ENCODE results near the gene PRSS27. TPM values are rescaled to one million over a fixed set of nuclear protein-coding genes. Genes with fewer than 3 reads are reported as not detected.

PRSS27 gene
- polyA plus RNA-seq, 1 donor (not counting 4 experiments of a cell fraction or from before 2014, with no cell fraction given): 0.20 TPM

- Histone ChIP-seq H3K9me3 (ENCODE audit: control insufficient read depth, low read depth, low read length) (no peaks in the 10 kb centered on the region), H3K4me1 (ENCODE audit: control insufficient read depth, extremely low read depth, insufficient read depth, low read length) (no peaks in the 10 kb centered on the region), H3K9me1 (ENCODE audit: control insufficient read depth, extremely low read depth, insufficient read depth, low read length) (no peaks in the 10 kb centered on the region), H3K27ac (ENCODE audit: control insufficient read depth, insufficient read depth, low read length) (no peak overlapping the region), H3K4me2 (ENCODE audit: control insufficient read depth, extremely low read depth, insufficient read depth, low read depth, low read length) (no peak overlapping the region), H3K27me3 (ENCODE audit: control insufficient read depth, extremely low read depth, insufficient read depth, low read length) (no peaks in the 10 kb centered on the region), H3K9ac (ENCODE audit: control insufficient read depth, extremely low read depth, insufficient read depth, low read length) (no peak overlapping the region), H3K36me3 (ENCODE audit: control insufficient read depth in 2 of 2, extremely low read depth in 1 of 2, insufficient read depth in 2 of 2, low read length in 2 of 2) (peaks cover 16 to 23% of the 10 kb centered on the region in 2 experiments), H2AFZ (ENCODE audit: control insufficient read depth, low read length) (no peak overlapping the region), H4K20me1 (ENCODE audit: control insufficient read depth, extremely low read depth, insufficient read depth, low read length) (peaks cover 6% of the 10 kb centered on the region), H3K4me3 (ENCODE audit: control insufficient read depth in 2 of 3, extremely low read depth in 1 of 3, insufficient read depth in 2 of 3, low read depth in 1 of 3, low read length in 3 of 3) (no peak overlapping the region), H3K79me2 (ENCODE audit: control insufficient read depth, insufficient read depth, low read length) (peaks cover 39% of the 10 kb centered on the region)
- DNase-seq (ENCODE audit: low read depth, low spot score) (no peak), FAIRE-seq (no peak)
- TF ChIP-seq, protein P1, sequence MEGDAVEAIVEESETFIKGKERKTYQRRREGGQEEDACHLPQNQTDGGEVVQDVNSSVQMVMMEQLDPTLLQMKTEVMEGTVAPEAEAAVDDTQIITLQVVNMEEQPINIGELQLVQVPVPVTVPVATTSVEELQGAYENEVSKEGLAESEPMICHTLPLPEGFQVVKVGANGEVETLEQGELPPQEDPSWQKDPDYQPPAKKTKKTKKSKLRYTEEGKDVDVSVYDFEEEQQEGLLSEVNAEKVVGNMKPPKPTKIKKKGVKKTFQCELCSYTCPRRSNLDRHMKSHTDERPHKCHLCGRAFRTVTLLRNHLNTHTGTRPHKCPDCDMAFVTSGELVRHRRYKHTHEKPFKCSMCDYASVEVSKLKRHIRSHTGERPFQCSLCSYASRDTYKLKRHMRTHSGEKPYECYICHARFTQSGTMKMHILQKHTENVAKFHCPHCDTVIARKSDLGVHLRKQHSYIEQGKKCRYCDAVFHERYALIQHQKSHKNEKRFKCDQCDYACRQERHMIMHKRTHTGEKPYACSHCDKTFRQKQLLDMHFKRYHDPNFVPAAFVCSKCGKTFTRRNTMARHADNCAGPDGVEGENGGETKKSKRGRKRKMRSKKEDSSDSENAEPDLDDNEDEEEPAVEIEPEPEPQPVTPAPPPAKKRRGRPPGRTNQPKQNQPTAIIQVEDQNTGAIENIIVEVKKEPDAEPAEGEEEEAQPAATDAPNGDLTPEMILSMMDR (optimal IDR thresholded peaks at IDR 0.05 in 1 of 3, IDR thresholded peaks at IDR 0.05 in 1 of 3, conservative IDR thresholded peaks at IDR 0.05 in 1 of 3; ENCODE audit: extremely low read depth in 1 of 3, insufficient read depth in 2 of 3, low read length in 3 of 3): no peak
- no peak for TF ChIP-seq EZH2 (IDR thresholded peaks at IDR 0.05; ENCODE audit: low read length)
- dilution Hi-C loops (cut with MboI; ENCODE audit: extremely low pct_ligation_motif_present, low sequenced_read_pairs): no loop called here
Observed at GRCh38 chr16:2692948-2693651, 26.9 kb downstream of the PRSS27 start.

DNA sequence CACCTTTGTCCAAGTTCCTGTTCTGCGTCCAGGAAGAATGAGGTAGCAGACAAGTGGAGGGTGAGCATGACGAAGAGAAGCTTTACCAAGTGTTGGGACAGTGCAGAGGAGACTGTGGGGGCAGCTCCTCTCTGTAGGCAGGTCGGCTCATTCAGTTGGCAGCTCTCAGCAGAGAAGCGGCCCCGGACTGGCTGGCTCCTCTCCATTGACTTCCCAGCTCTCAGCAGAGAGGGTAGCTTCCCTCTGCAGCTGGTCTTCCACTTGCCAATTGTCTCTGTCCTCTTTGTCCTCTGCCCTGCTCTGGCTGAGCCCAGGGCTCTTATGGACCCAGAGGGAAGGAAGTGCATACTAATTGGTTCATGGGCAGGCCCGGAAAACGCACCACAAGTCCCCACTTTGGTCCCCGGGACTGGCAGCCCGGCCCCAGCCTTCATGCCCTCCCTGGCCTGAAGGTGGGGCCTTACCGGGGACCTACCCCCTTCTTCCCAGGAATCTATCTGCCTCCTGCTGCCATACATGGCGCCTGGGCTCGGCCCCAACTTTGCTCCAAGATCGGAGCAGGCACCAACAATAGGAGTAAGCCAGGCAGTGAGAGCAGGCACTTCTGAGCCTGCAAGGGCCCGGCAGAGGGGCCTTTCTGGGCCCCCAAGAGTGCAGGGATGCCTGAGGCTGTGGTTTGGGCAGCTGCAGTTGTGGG is 27.6 kb downstream of the PRSS27 start:
- dilution Hi-C loops (cut with MboI; ENCODE audit: extremely low pct_ligation_motif_present, low sequenced_read_pairs): no loop called here
- TF ChIP-seq, protein P1 (optimal IDR thresholded peaks at IDR 0.05 in 1 of 3, IDR thresholded peaks at IDR 0.05 in 1 of 3, conservative IDR thresholded peaks at IDR 0.05 in 1 of 3; ENCODE audit: extremely low read depth in 1 of 3, insufficient read depth in 2 of 3, low read length in 3 of 3): no peak
- TF ChIP-seq EZH2 (IDR thresholded peaks at IDR 0.05; ENCODE audit: low read length): no peak
- no peak overlapping the region for H3K4me3 ChIP-seq (ENCODE audit: control insufficient read depth in 2 of 3, extremely low read depth in 1 of 3, insufficient read depth in 2 of 3, low read depth in 1 of 3, low read length in 3 of 3)
- FAIRE-seq (no peak), DNase-seq (ENCODE audit: low read depth, low spot score) (no peak)
- H3K4me1 ChIP-seq (ENCODE audit: control insufficient read depth, extremely low read depth, insufficient read depth, low read length): no peaks in the 10 kb centered on the region
- H3K36me3 ChIP-seq (ENCODE audit: control insufficient read depth in 2 of 2, extremely low read depth in 1 of 2, insufficient read depth in 2 of 2, low read length in 2 of 2): peaks cover 19 to 23% of the 10 kb centered on the region in 2 experiments
- H3K9ac ChIP-seq (ENCODE audit: control insufficient read depth, extremely low read depth, insufficient read depth, low read length): no peak overlapping the region
- H2AFZ ChIP-seq (ENCODE audit: control insufficient read depth, low read length): no peak overlapping the region
- H3K9me1 ChIP-seq (ENCODE audit: control insufficient read depth, extremely low read depth, insufficient read depth, low read length): no peaks in the 10 kb centered on the region
- no peaks in the 10 kb centered on the region for H3K9me3 ChIP-seq (ENCODE audit: control insufficient read depth, low read depth, low read length)
- H3K27me3 ChIP-seq (ENCODE audit: control insufficient read depth, extremely low read depth, insufficient read depth, low read length): no peaks in the 10 kb centered on the region
- H4K20me1 ChIP-seq (ENCODE audit: control insufficient read depth, extremely low read depth, insufficient read depth, low read length): peaks cover 7% of the 10 kb centered on the region
- H3K4me2 ChIP-seq (ENCODE audit: control insufficient read depth, extremely low read depth, insufficient read depth, low read depth, low read length): no peak overlapping the region
- H3K79me2 ChIP-seq (ENCODE audit: control insufficient read depth, insufficient read depth, low read length): peaks cover 45% of the 10 kb centered on the region
- H3K27ac ChIP-seq (ENCODE audit: control insufficient read depth, insufficient read depth, low read length): no peak overlapping the region
